MG63 (cell line): ENCODE measurements around the gene CEP20. TPM values are rescaled to one million over a fixed set of nuclear protein-coding genes. Genes with fewer than 3 reads are reported as not detected.
A peak's percentile ranks its signal among the peaks of the same experiment; 100 is the strongest.
"Not testable (repeated sequence)": the region's sequence is repeated elsewhere in the genome, so short reads cannot be mapped to it uniquely, and the experiment has no call there.

ENCODE experiments used
- DNase-seq: peaks from one replicate; pipeline ENCODE4 v3.0.0-alpha.2; 2020
- H3K27me3 ChIP-seq: fragments of 250-450 bp; sonication (Bioruptor Pico); 2 replicates; pipeline ENCODE4 v1.5.1; 2020; ENCODE audit warnings: mild to moderate bottlenecking, moderate library complexity
- H3K36me3 ChIP-seq: fragments of 250-450 bp; sonication (Bioruptor Pico); 2 replicates; pipeline ENCODE4 v1.5.1; 2020; ENCODE audit warnings: mild to moderate bottlenecking, moderate library complexity
- H3K4me3 ChIP-seq: fragments of 250-450 bp; sonication (Bioruptor Pico); 2 replicates; pipeline ENCODE4 v1.5.1; 2020; ENCODE audit warnings: mild to moderate bottlenecking, moderate library complexity
- H3K9me3 ChIP-seq: fragments of 250-450 bp; sonication (Bioruptor Pico); 2 replicates; pipeline ENCODE4 v1.5.1; 2020; ENCODE audit warnings: mild to moderate bottlenecking, moderate library complexity
- total RNA-seq: library from RNA; depleted of rRNA; stranded (reverse); fragments of >200 nt; shearing (Covaris generic); gene quantifications from 2 replicates; pipeline ENCODE4 v1.2.3, GENCODE V29; 2014; ENCODE audit warnings: low replicate concordance

The CEP20 gene
- total RNA-seq, 1 experiment from 2014 or later: 110 TPM

DNA sequence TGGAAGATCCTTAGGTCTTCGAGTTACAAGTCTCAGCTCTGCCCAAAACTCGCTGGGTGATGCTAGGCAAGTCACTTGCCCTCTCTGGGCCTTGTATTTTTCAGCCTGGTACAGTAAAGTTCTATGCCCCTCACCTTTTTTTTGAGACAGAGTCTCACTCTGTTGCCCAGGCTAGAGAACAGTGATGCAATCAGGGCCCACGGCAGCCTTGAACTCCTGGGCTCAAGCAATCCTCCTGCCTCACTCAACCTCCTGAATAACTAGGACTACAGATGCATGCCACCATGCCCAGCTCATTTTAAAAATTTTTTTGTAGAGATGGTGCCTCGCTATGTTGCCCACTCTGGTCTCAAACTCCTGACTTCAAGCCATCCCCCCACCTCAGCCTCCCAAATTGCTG is 35.4 kb downstream of the CEP20 start:
- no peak for DNase-seq
- Histone ChIP-seq H3K4me3 (no peak overlapping the region), H3K27me3 (peaks cover 21% of the 10 kb centered on the region), H3K36me3 (no peaks in the 10 kb centered on the region), H3K9me3 (no peaks in the 10 kb centered on the region)

DNA sequence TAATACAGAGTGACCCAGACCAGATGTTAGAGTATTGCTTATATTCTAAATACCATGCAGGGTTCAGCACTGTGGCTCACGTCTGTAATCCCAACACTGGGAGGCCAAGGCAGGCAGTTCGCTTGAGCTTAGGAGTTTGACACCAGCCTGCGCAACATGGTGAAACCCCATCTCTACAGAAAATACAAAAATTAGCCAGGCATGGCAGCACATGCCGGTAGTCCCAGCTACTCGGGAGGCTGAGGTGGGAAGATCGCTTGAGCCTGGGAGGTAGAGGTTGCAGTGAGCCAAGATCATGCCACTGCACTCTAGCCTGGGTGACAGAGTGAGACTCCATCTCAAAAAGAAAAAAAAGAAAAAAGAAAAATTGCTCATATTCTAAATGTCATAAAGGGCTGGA is 37.8 kb downstream of the CEP20 start:
- not testable (repeated sequence) for H3K27me3 ChIP-seq, H3K9me3 ChIP-seq, DNase-seq, H3K36me3 ChIP-seq, H3K4me3 ChIP-seq

DNA sequence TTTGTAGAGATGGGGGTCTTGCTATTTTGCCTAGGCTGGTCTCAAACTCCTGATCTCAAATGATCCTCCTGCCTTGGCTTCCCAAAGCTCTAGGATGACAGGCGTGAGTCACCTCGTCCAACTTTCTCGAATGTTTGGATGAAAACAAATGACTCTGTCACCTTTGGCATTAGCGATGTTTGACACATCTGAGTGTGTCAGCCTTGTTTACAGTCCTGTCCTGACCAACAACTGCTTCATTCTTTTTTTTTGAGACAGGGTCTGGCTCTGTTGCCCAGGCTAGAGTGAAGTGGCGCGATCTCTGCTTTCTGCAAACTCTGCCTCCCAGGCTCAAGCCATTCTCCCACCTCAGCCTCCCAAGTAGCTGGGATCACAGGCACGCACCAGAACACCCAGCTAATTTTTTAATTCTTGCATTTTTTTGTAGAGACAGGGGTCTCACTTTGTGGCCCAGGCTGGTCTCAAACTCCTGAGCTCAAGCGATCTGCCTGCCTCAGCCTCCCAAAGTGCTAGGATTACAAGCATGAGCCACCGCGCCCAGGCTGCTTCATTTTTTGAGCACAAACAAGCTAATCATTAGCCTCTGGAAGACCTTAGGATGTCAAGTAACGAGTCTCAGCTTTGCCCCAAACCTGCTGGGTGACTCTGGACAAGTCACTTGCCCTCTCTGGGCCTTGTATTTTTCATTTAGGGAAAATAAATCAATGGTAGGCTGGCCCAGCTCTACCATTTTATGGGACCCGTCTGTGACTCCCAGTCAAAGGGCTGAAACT is 39.0 kb downstream of the CEP20 start:
- peaks cover 2% of the 10 kb centered on the region; the same call in 1 of the 2 replicates for H3K27me3 ChIP-seq
- peak; percentile 43 for DNase-seq
- no peaks in the 10 kb centered on the region for H3K36me3 ChIP-seq
- no peak overlapping the region for H3K4me3 ChIP-seq
- no peaks in the 10 kb centered on the region for H3K9me3 ChIP-seq

DNA sequence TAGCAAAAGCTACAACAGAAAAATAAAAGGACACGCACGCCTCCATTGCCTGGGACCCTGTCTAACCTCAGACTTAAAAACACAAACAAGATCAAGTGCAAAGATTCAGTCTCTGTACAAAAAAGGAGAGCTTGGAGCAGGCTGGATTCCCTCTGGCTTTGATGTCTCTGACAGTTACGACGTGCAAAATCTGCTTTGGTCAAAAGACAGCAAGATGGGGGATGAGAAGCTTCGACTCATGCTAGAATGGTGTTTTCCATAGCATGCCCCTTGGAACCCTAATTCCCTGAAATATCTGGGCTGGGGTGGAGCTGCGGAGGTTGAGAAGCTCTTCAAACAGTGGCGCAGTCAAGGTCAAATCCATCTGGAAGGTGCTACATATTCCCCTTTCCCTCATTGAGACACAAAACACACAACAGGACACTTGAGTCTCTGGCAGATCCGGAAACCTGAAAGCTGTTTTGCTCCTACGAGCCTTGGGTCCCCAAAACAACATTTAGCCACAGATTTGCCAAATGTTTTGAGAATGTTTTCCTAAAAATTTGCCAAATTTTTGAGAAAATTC is 40.7 kb downstream of the CEP20 start:
- H3K9me3 ChIP-seq: no peaks in the 10 kb centered on the region
- no peaks in the 10 kb centered on the region for H3K27me3 ChIP-seq
- DNase-seq: no peak
- no peaks in the 10 kb centered on the region for H3K36me3 ChIP-seq
- no peak overlapping the region for H3K4me3 ChIP-seq

GRCh38 chr16:15846510-15846909 is 41.9 kb downstream of the CEP20 start:
- DNase-seq: no peak
- Histone ChIP-seq H3K4me3 (no peak overlapping the region), H3K9me3 (no peaks in the 10 kb centered on the region), H3K36me3 (no peaks in the 10 kb centered on the region), H3K27me3 (no peaks in the 10 kb centered on the region)

GRCh38 chr16:15843635-15844279 is 44.6 kb downstream of the CEP20 start:
- H3K36me3 ChIP-seq: no peaks in the 10 kb centered on the region
- H3K27me3 ChIP-seq: no peaks in the 10 kb centered on the region
- DNase-seq: peak; percentile 65
- H3K9me3 ChIP-seq: no peaks in the 10 kb centered on the region
- no peak overlapping the region for H3K4me3 ChIP-seq

GRCh38 chr16:15839204-15839603 is 49.2 kb downstream of the CEP20 start:
- H3K4me3 ChIP-seq, H3K36me3 ChIP-seq, H3K9me3 ChIP-seq, H3K27me3 ChIP-seq, DNase-seq: not testable (repeated sequence)

DNA sequence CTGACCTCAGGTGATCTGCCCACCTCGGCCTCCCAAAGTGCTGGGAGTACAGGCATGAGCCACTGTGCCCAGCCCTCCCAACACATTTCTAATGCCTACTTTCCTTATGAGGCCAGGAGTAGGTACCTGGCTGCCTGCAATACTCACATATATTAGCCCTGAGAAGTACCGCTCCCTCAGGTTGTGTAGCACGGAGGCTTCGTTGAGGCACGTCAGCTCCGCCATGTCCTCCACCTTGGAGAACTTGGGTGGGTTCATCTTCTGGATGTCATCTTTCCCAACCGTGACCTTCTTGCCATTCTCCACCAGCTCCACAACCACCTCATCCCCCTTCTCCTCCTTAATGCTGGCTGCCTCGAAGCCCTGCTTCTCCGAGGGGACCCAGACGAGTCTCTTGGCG is 50.6 kb downstream of the CEP20 start:
- DNase-seq: no peak
- Histone ChIP-seq H3K36me3 (no peaks in the 10 kb centered on the region), H3K4me3 (no peak overlapping the region), H3K9me3 (no peaks in the 10 kb centered on the region), H3K27me3 (no peaks in the 10 kb centered on the region)

DNA sequence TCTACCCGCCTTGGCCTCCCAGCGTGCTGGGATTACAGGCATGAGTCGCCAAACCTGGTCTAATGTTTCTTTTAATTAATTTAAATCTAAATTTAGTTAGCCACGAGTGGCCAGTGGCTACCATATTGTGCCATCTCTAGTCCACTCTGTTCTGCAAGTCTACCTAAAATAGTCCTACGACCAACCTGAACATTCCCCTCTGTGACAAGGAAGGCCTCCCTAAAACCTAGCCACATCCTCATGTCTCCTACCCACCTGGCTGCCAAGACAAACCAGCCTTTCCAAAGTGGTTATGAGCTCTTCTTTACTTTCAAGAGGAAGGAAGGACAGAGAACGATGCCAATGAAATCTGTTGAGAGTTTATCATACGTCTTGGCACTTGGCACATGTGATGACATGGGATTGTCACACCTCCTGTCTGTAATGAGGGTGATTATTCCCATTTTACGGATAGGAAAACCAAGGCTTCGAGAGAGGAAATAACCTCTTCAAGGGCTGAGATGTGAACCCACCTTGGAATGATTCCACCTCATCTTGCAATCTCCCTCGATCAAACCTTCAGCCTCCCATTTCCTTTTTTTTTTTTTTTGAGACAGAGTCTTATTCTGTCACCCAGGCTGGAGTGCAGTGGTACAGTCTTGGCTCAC is 51.3 kb downstream of the CEP20 start:
- no peak for DNase-seq
- Histone ChIP-seq H3K27me3 (no peaks in the 10 kb centered on the region), H3K36me3 (no peaks in the 10 kb centered on the region), H3K4me3 (no peak overlapping the region), H3K9me3 (no peaks in the 10 kb centered on the region)

DNA sequence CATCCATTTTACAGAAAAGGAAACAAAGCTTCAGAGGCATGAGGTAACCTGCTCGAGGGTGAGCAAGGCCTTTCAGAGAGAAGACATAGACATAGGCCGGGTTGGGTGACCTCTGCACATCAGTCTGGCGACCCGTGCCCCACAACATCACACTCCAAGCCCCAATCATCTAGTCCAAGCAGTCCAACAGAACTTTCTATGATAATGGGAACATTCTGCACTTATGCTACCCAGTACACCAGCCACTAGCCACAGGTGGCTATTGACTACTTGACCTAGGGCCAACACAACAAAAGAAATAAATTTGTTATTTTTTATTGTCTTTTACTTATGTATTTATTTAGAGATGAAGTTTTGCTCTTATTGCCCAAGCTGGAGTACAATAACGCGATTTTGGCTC is 52.3 kb downstream of the CEP20 start:
- no peak for DNase-seq

GRCh38 chr16:15835136-15835878 is 53.1 kb downstream of the CEP20 start:
- Histone ChIP-seq H3K36me3 (no peaks in the 10 kb centered on the region), H3K27me3 (no peaks in the 10 kb centered on the region), H3K9me3 (no peaks in the 10 kb centered on the region), H3K4me3 (no peak overlapping the region)
- no peak for DNase-seq

More for the DNA sequence above, 52.3 kb downstream of the CEP20 start:
- no peaks in the 10 kb centered on the region for H3K36me3 ChIP-seq
- no peaks in the 10 kb centered on the region for H3K27me3 ChIP-seq
- no peaks in the 10 kb centered on the region for H3K9me3 ChIP-seq
- H3K4me3 ChIP-seq: no peak overlapping the region

DNA sequence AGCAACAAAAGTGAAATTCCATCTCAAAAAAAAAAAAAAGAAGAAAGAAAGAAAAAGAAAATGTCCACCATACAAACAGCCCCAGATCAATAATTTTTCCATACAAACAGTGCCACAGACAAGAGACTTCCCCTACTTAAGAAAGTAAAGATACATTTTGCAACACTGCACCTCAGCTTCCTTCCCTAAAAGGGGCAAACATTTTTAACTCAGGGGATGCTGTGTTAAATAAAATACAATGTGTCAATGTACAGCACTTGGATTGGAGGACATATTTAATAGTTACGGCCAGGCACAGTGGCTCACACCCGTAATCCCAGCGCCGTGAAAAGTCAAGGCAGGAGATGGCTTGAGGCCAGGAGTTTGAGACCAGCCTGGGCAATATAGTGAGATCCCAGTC is 53.9 kb downstream of the CEP20 start:
- no peak for DNase-seq
- H3K4me3 ChIP-seq: no peak overlapping the region
- H3K9me3 ChIP-seq: no peaks in the 10 kb centered on the region
- H3K36me3 ChIP-seq: no peaks in the 10 kb centered on the region
- no peaks in the 10 kb centered on the region for H3K27me3 ChIP-seq

- Histone ChIP-seq H3K4me3 (no peak overlapping the region), H3K9me3 (no peaks in the 10 kb centered on the region), H3K36me3 (no peaks in the 10 kb centered on the region), H3K27me3 (no peaks in the 10 kb centered on the region)
- no peak for DNase-seq
These were observed 54.9 kb downstream of the CEP20 start for GRCh38 chr16:15833541-15833940.

- H3K4me3 ChIP-seq: no peak overlapping the region
- no peaks in the 10 kb centered on the region for H3K36me3 ChIP-seq
- no peaks in the 10 kb centered on the region for H3K27me3 ChIP-seq
- no peaks in the 10 kb centered on the region for H3K9me3 ChIP-seq
- DNase-seq: no peak
These were observed 56.2 kb downstream of the CEP20 start for GRCh38 chr16:15832241-15832640.

GRCh38 chr16:15830832-15831451 is 57.5 kb downstream of the CEP20 start:
- no peak for DNase-seq
- Histone ChIP-seq H3K36me3 (no peaks in the 10 kb centered on the region), H3K27me3 (no peaks in the 10 kb centered on the region), H3K9me3 (no peaks in the 10 kb centered on the region), H3K4me3 (no peak overlapping the region)

DNA sequence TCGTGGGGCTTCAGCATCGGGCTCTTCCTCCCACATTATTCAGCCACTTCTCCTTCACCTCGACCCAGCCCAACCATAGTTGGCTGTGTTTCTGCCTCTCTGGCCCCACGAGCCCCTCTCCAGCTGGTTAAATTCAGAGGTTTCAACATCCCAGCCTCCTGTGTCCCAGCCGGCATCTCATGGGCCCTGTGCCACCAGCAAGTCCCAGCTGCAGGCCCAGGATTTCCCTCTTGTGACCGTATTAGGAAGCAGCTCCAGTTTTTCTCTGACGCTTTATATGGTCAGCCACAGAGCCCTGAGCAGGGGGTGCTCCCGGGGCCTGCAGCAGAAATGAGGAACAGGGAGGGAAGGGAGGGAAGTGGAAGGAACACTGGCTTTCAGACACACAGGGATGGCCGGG is 58.9 kb downstream of the CEP20 start:
- no peaks in the 10 kb centered on the region for H3K9me3 ChIP-seq
- H3K27me3 ChIP-seq: no peaks in the 10 kb centered on the region
- no peaks in the 10 kb centered on the region for H3K36me3 ChIP-seq
- H3K4me3 ChIP-seq: no peak overlapping the region
- DNase-seq: no peak
